ENCODE data around the gene PPP4R3A. TPM values are rescaled to one million over a fixed set of nuclear protein-coding genes. Genes with fewer than 3 reads are reported as not detected.

The PPP4R3A gene
- total RNA-seq, 1 donor from 2014 or later, result 119 TPM

DNA sequence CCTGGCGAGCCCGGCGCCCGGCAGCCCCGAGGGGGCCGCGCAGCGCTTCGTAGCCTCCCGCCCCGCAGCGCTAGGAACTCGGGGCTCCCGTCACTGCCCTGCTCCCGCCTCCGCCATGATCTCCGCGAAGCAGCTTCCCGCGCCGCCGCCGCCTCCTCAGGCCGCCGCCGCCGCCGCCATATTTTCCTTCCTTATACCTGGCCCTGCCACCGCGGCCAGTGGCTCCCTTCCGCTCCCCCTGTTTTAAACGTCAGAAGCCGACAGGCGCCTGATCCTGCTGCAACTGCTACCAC lies 286 bp downstream of the PPP4R3A start:
- no peak for FAIRE-seq
- Histone ChIP-seq H3K27me3 (ENCODE audit: control insufficient read depth, insufficient read depth, low read length) (no peaks in the 10 kb centered on the region), H3K4me3 (ENCODE audit: low read depth, low read length) (peak overlapping the region; percentile 95), H3K36me3 (ENCODE audit: control insufficient read depth, insufficient read depth, low read length) (peaks cover 3% of the 10 kb centered on the region)
- DNase-seq (ENCODE audit: low read depth), result no peak
- TF ChIP-seq, protein P1, sequence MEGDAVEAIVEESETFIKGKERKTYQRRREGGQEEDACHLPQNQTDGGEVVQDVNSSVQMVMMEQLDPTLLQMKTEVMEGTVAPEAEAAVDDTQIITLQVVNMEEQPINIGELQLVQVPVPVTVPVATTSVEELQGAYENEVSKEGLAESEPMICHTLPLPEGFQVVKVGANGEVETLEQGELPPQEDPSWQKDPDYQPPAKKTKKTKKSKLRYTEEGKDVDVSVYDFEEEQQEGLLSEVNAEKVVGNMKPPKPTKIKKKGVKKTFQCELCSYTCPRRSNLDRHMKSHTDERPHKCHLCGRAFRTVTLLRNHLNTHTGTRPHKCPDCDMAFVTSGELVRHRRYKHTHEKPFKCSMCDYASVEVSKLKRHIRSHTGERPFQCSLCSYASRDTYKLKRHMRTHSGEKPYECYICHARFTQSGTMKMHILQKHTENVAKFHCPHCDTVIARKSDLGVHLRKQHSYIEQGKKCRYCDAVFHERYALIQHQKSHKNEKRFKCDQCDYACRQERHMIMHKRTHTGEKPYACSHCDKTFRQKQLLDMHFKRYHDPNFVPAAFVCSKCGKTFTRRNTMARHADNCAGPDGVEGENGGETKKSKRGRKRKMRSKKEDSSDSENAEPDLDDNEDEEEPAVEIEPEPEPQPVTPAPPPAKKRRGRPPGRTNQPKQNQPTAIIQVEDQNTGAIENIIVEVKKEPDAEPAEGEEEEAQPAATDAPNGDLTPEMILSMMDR (IDR thresholded peaks at IDR 0.05; ENCODE audit: insufficient read depth, low read length, severe bottlenecking), result no peak

GRCh38 chr14:91509083-91509877 lies 830 bp downstream of the PPP4R3A start:
- peak; percentile 26 for DNase-seq (ENCODE audit: low read depth)
- H3K27me3 ChIP-seq (ENCODE audit: control insufficient read depth, insufficient read depth, low read length), result no peaks in the 10 kb centered on the region
- peak overlapping the region; percentile 95 for H3K4me3 ChIP-seq (ENCODE audit: low read depth, low read length)
- FAIRE-seq, result no peak
- TF ChIP-seq, protein P1 (IDR thresholded peaks at IDR 0.05; ENCODE audit: insufficient read depth, low read length, severe bottlenecking), result no peak
- peaks cover 4% of the 10 kb centered on the region for H3K36me3 ChIP-seq (ENCODE audit: control insufficient read depth, insufficient read depth, low read length)

DNA sequence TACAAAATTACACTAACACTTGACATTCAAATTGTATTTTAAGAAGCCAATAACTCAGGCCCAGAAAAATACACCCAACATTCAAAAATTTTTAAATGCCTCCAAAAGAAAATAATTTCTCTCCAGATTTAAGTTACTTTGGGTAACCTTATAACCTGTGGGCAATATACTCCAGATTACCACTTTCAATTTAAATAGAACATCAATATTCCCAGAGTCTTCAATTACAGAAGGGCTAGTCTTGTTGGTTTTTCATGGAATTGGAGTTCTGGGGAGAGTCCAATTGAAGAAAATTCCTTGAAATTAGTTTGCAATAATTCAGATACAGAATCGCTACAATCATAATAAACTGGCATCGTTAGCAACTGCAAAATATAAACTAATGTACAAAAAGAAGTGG lies 2.0 kb downstream of the PPP4R3A start:
- Histone ChIP-seq H3K27me3 (ENCODE audit: control insufficient read depth, insufficient read depth, low read length) (no peaks in the 10 kb centered on the region), H3K36me3 (ENCODE audit: control insufficient read depth, insufficient read depth, low read length) (peaks cover 5% of the 10 kb centered on the region), H3K4me3 (ENCODE audit: low read depth, low read length) (peak overlapping the region; percentile 95)
- DNase-seq (ENCODE audit: low read depth) (no peak), FAIRE-seq (no peak)
- TF ChIP-seq, protein P1 (IDR thresholded peaks at IDR 0.05; ENCODE audit: insufficient read depth, low read length, severe bottlenecking), result no peak

DNA sequence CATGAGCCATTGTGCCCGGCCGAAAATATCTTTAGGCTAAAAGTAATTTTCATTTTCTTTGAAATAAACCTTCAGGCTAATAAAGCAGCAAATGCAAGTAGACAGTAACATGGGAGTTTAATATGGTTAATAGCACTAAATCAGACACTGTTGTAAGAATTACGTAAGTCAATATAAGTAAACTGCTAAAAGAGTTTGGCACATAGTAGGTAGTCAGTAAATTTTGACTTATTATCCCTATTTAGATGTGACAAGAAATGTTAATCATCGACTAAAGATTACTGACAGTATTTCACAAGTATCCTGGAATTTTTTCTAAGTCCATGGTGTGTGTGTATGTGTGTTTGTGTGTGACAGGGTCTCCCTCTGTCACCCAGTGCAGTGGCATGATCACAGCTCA lies 3.9 kb downstream of the PPP4R3A start:
- DNase-seq (ENCODE audit: low read depth) (no peak), FAIRE-seq (no peak)
- Histone ChIP-seq H3K36me3 (ENCODE audit: control insufficient read depth, insufficient read depth, low read length) (peaks cover 9% of the 10 kb centered on the region), H3K27me3 (ENCODE audit: control insufficient read depth, insufficient read depth, low read length) (no peaks in the 10 kb centered on the region), H3K4me3 (ENCODE audit: low read depth, low read length) (no peak overlapping the region)
- TF ChIP-seq, protein P1 (IDR thresholded peaks at IDR 0.05; ENCODE audit: insufficient read depth, low read length, severe bottlenecking), result no peak

DNA sequence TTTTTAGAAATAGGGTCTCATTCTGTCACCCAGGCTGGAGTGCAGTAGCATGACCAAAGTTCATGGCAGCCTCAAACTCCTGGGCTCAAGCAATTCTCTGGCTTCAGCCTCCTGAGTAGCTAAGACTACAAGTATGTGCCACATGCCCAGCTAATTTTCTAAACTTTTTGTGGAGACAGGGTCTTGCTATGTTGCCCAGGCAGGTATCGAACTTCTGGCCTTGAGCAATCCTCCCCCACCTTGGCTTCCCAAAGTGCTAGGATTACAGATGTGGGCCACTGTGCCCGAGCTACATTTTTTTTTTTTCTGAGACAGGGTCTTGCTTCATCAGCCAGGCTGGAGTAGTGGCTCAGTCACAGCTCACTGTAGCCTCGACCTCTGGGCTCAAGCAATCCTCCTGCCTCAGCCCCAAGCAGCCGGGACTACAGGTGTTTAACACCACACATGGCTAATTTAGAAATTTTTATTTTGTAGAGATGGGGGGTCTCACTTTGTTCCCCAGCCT lies 7.1 kb downstream of the PPP4R3A start:
- FAIRE-seq (no peak), DNase-seq (ENCODE audit: low read depth) (no peak)
- no peak overlapping the region for H3K4me3 ChIP-seq (ENCODE audit: low read depth, low read length)
- H3K27me3 ChIP-seq (ENCODE audit: control insufficient read depth, insufficient read depth, low read length), result no peaks in the 10 kb centered on the region
- TF ChIP-seq, protein P1 (IDR thresholded peaks at IDR 0.05; ENCODE audit: insufficient read depth, low read length, severe bottlenecking), result no peak
- H3K36me3 ChIP-seq (ENCODE audit: control insufficient read depth, insufficient read depth, low read length), result peaks cover 11% of the 10 kb centered on the region

Data from bronchial epithelial cell (primary cell).